HepG2 (cell line): ENCODE data around the gene PRKAR2B. TPM values are rescaled to one million over a fixed set of nuclear protein-coding genes. Genes with fewer than 3 reads are reported as not detected.

Source experiments
- ARID3A ChIP-seq: IDR thresholded peaks from 2 replicates; pipeline ENCODE4 v1.6.1; 2012; ENCODE audit warnings: low read depth, low read length, improper control_type of control experiment
- MAX ChIP-seq: IDR thresholded peaks from 2 replicates; pipeline ENCODE4 v1.6.1; 2012; ENCODE audit warnings: inconsistent platforms
- NR2C2 ChIP-seq: sonication (generic); formaldehyde crosslinking; IDR thresholded peaks from 2 replicates; pipeline ENCODE4 v1.4.0; 2020; ENCODE audit warnings: missing genetic modification reagents, mild to moderate bottlenecking, moderate library complexity, borderline replicate concordance
- PHB2 ChIP-seq: fragments of 450-650 bp; IDR thresholded peaks from 2 replicates; pipeline ENCODE4 v1.6.1; 2018; ENCODE audit not compliant: partially characterized antibody
- RFXANK ChIP-seq: IDR thresholded peaks from 2 replicates; pipeline ENCODE4 v1.6.1; 2016
- SP1 ChIP-seq, 2 experiments: fragments of 450-650 bp in 1 of 2; sonication (generic) in 1 of 2; formaldehyde crosslinking in 1 of 2; IDR thresholded peaks; 2 replicates each; pipeline versions ENCODE4 v1.4.0 to v1.6.1; 2016 to 2020; ENCODE audit warnings: missing genetic modification reagents in 1 of 2
- SP140L ChIP-seq: sonication (generic); formaldehyde crosslinking; IDR thresholded peaks from 2 replicates; pipeline ENCODE4 v1.4.0; 2020; ENCODE audit warnings: missing genetic modification reagents, borderline replicate concordance
- SP5 ChIP-seq: IDR thresholded peaks from 2 replicates; pipeline ENCODE4 v1.6.1; 2016; ENCODE audit warnings: low read depth, borderline replicate concordance
- SRSF1 ChIP-seq: fragments of 200-400 bp; formaldehyde crosslinking; optimal IDR thresholded peaks from 2 replicates; pipeline ENCODE3; 2017; ENCODE audit warnings: mild to moderate bottlenecking, low read depth, low read length, moderate library complexity
- ZBTB4 ChIP-seq: sonication (generic); formaldehyde crosslinking; IDR thresholded peaks from 2 replicates; pipeline ENCODE4 v1.4.0; 2020; ENCODE audit warnings: missing genetic modification reagents, mild to moderate bottlenecking, borderline replicate concordance
- ZFY ChIP-seq: sonication (generic); formaldehyde crosslinking; IDR thresholded peaks from 2 replicates; pipeline ENCODE4 v1.4.0; 2020; ENCODE audit warnings: missing genetic modification reagents
- ZNF101 ChIP-seq: sonication (generic); formaldehyde crosslinking; IDR thresholded peaks from 2 replicates; pipeline ENCODE4 v1.4.0; 2020; ENCODE audit warnings: mild to moderate bottlenecking, low read depth, missing genetic modification reagents, borderline replicate concordance
- ZNF572 ChIP-seq: sonication (generic); formaldehyde crosslinking; IDR thresholded peaks from 2 replicates; pipeline ENCODE4 v1.5.1; 2020; ENCODE audit warnings: mild to moderate bottlenecking, missing genetic modification reagents
- ZNF720 ChIP-seq: sonication (generic); formaldehyde crosslinking; IDR thresholded peaks from 2 replicates; pipeline ENCODE4 v1.4.0; 2020; ENCODE audit warnings: missing genetic modification reagents
- polyA plus RNA-seq, 8 experiments: library from polyadenylated mRNA; depleted of rRNA in 3 of 8; stranded (reverse) in 7 of 8; unstranded in 1 of 8; fragments of >200 nt; fragmentation: Illumina TruSeq in 4 of 8; extraction: Trizol in 4 of 8; gene quantifications; 2 replicates each; pipeline versions ENCODE4 v1.2.1 to v1.2.3, GENCODE V29; 2011 to 2016; ENCODE audit warnings: low read depth in 4 of 8, missing spikeins in 1 of 8, mixed read lengths in 1 of 8; ENCODE audit not compliant: insufficient read depth in 1 of 8
- total RNA-seq, 5 experiments: library from RNA; depleted of rRNA; stranded (reverse); fragments of >200 nt; fragmentation: Illumina TruSeq; extraction: Trizol; gene quantifications; 2 replicates each; pipeline ENCODE4 v1.2.3, GENCODE V29; 2016; ENCODE audit warnings: low read depth in 1 of 5
- TF ChIP-seq, protein P1 (sequence below): sonication (generic); formaldehyde crosslinking; IDR thresholded peaks from 2 replicates; pipeline ENCODE4 v1.4.0; 2020; ENCODE audit warnings: missing genetic modification reagents
- TF ChIP-seq, protein P2 (sequence below): sonication (generic); formaldehyde crosslinking; IDR thresholded peaks from 2 replicates; pipeline ENCODE4 v1.4.0; 2020; ENCODE audit warnings: mild to moderate bottlenecking, missing genetic modification reagents

The PRKAR2B gene
- total and polyA plus RNA-seq, 2 of the 13 experiments (the other 11 are each of a cell fraction or from before 2014, with no cell fraction given), result not detected

- TF ChIP-seq, protein P1, sequence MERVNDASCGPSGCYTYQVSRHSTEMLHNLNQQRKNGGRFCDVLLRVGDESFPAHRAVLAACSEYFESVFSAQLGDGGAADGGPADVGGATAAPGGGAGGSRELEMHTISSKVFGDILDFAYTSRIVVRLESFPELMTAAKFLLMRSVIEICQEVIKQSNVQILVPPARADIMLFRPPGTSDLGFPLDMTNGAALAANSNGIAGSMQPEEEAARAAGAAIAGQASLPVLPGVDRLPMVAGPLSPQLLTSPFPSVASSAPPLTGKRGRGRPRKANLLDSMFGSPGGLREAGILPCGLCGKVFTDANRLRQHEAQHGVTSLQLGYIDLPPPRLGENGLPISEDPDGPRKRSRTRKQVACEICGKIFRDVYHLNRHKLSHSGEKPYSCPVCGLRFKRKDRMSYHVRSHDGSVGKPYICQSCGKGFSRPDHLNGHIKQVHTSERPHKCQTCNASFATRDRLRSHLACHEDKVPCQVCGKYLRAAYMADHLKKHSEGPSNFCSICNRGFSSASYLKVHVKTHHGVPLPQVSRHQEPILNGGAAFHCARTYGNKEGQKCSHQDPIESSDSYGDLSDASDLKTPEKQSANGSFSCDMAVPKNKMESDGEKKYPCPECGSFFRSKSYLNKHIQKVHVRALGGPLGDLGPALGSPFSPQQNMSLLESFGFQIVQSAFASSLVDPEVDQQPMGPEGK, result peak; percentile 78
- no peak for TF ChIP-seq ZBTB4 (CRISPR knock-in tag)
- TF ChIP-seq SP140L (CRISPR knock-in tag), result no peak
- no peak for TF ChIP-seq PHB2
- peak; percentile 81 for TF ChIP-seq MAX
- TF ChIP-seq ZNF572, result no peak
- TF ChIP-seq SRSF1, result no peak
- peak; percentile 65 for TF ChIP-seq ZFY (CRISPR knock-in tag)
- no peak for TF ChIP-seq ZNF101
- TF ChIP-seq NR2C2 (CRISPR knock-in tag), result peak; percentile 51
- no peak for TF ChIP-seq SP1 (IDR thresholded peaks at IDR 0.05)
- no peak for TF ChIP-seq SP1 (CRISPR knock-in tag; IDR thresholded peaks at IDR 0.05)
- no peak for TF ChIP-seq ARID3A
- no peak for TF ChIP-seq ZNF720 (CRISPR knock-in tag)
- TF ChIP-seq RFXANK (CRISPR knock-in tag), result no peak; the same call in 1 of the 2 replicates
- TF ChIP-seq SP5 (CRISPR knock-in tag), result no peak; the same call in none of the 2 replicates
- TF ChIP-seq, protein P2, sequence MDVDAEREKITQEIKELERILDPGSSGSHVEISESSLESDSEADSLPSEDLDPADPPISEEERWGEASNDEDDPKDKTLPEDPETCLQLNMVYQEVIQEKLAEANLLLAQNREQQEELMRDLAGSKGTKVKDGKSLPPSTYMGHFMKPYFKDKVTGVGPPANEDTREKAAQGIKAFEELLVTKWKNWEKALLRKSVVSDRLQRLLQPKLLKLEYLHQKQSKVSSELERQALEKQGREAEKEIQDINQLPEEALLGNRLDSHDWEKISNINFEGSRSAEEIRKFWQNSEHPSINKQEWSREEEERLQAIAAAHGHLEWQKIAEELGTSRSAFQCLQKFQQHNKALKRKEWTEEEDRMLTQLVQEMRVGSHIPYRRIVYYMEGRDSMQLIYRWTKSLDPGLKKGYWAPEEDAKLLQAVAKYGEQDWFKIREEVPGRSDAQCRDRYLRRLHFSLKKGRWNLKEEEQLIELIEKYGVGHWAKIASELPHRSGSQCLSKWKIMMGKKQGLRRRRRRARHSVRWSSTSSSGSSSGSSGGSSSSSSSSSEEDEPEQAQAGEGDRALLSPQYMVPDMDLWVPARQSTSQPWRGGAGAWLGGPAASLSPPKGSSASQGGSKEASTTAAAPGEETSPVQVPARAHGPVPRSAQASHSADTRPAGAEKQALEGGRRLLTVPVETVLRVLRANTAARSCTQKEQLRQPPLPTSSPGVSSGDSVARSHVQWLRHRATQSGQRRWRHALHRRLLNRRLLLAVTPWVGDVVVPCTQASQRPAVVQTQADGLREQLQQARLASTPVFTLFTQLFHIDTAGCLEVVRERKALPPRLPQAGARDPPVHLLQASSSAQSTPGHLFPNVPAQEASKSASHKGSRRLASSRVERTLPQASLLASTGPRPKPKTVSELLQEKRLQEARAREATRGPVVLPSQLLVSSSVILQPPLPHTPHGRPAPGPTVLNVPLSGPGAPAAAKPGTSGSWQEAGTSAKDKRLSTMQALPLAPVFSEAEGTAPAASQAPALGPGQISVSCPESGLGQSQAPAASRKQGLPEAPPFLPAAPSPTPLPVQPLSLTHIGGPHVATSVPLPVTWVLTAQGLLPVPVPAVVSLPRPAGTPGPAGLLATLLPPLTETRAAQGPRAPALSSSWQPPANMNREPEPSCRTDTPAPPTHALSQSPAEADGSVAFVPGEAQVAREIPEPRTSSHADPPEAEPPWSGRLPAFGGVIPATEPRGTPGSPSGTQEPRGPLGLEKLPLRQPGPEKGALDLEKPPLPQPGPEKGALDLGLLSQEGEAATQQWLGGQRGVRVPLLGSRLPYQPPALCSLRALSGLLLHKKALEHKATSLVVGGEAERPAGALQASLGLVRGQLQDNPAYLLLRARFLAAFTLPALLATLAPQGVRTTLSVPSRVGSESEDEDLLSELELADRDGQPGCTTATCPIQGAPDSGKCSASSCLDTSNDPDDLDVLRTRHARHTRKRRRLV (CRISPR knock-in tag), result no peak
Observed at GRCh38 chr7:107169120-107170050, 124.9 kb downstream of the PRKAR2B start (continued).
